DND-41 (cell line): Measurements from ENCODE around the gene IGSF9B.

Source experiments
- ATAC-seq: fragments of 200-7000 bp; cut with Tn5 transposase; 3 replicates; pipeline ENCODE4 v1.9.1; 2021; ENCODE audit warnings: low read depth; ENCODE audit not compliant: insufficient read depth
- DNase-seq: peaks from one replicate; pipeline ENCODE4 v3.0.0-alpha.2; 2020
- H2AFZ ChIP-seq: 2 replicates; pipeline ENCODE4 v1.6.0; 2012; ENCODE audit warnings: low read depth, low read length
- H3K27ac ChIP-seq: 2 replicates; pipeline ENCODE4 v1.5.1; 2012; ENCODE audit warnings: low read length, inconsistent platforms
- H3K27me3 ChIP-seq: fragments of 200-600 bp; sonication (generic); 2 replicates; pipeline ENCODE4 v1.6.0; 2012; ENCODE audit warnings: low read length, mild to moderate bottlenecking, inconsistent platforms; ENCODE audit not compliant: insufficient read depth, poor library complexity
- H3K36me3 ChIP-seq: 2 replicates; pipeline ENCODE4 v1.5.1; 2012; ENCODE audit warnings: low read length, inconsistent platforms; ENCODE audit not compliant: insufficient read depth
- H3K4me1 ChIP-seq: 2 replicates; pipeline ENCODE4 v1.5.1; 2012; ENCODE audit warnings: mild to moderate bottlenecking, low read length; ENCODE audit not compliant: insufficient read depth
- H3K4me2 ChIP-seq: 2 replicates; pipeline ENCODE4 v1.6.0; 2012; ENCODE audit warnings: mild to moderate bottlenecking, moderate library complexity, low read length, inconsistent platforms; ENCODE audit not compliant: insufficient read depth
- H3K4me3 ChIP-seq, 2 experiments: fragments of 200-600 bp in 1 of 2; shearing (Covaris generic) in 1 of 2; 2 replicates each; pipeline ENCODE4 v1.5.1; 2012 to 2016; ENCODE audit warnings: inconsistent platforms in 2 of 2, low read length in 2 of 2, mild to moderate bottlenecking in 2 of 2, low read depth in 1 of 2, moderate library complexity in 1 of 2
- H3K79me2 ChIP-seq: 2 replicates; pipeline ENCODE4 v1.6.0; 2012; ENCODE audit warnings: low read length, inconsistent platforms; ENCODE audit not compliant: insufficient read depth
- H3K9ac ChIP-seq: 2 replicates; pipeline ENCODE4 v1.6.0; 2012; ENCODE audit warnings: low read depth, mild to moderate bottlenecking, inconsistent platforms, low read length, moderate library complexity
- H3K9me3 ChIP-seq: 2 replicates; pipeline ENCODE4 v1.5.1; 2012; ENCODE audit warnings: low read length, moderate library complexity, mild to moderate bottlenecking, inconsistent platforms; ENCODE audit not compliant: insufficient read depth, severe bottlenecking
- H4K20me1 ChIP-seq: 2 replicates; pipeline ENCODE4 v1.6.0; 2012; ENCODE audit warnings: low read length; ENCODE audit not compliant: insufficient read depth
- CTCF ChIP-seq: IDR thresholded peaks from 2 replicates; pipeline ENCODE4 v1.5.1; 2012; ENCODE audit warnings: borderline replicate concordance, low read length, moderate library complexity, mild to moderate bottlenecking; ENCODE audit not compliant: poor library complexity, severe bottlenecking; ENCODE audit errors: extremely low read depth
- EZH2 ChIP-seq: IDR thresholded peaks from 3 replicates; pipeline ENCODE4 v1.6.1; 2012; ENCODE audit warnings: borderline replicate concordance, low read depth, mild to moderate bottlenecking, moderate library complexity, low read length, inconsistent platforms; ENCODE audit not compliant: severe bottlenecking

IGSF9B gene

GRCh38 chr11:133902506-133902905, 54.3 kb downstream of the IGSF9B start:
- ATAC-seq (no peak), DNase-seq (no peak)
- H3K9ac ChIP-seq: no peak overlapping the region
- no peak overlapping the region for H3K27ac ChIP-seq
- H3K4me1 ChIP-seq: no peaks in the 10 kb centered on the region
- no peak overlapping the region for H2AFZ ChIP-seq
- H3K36me3 ChIP-seq: peaks cover 10% of the 10 kb centered on the region; the same call in 1 of the 2 replicates
- H3K9me3 ChIP-seq: no peaks in the 10 kb centered on the region
- H3K27me3 ChIP-seq: no peaks in the 10 kb centered on the region
- peaks cover 5% of the 10 kb centered on the region for H4K20me1 ChIP-seq
- H3K4me2 ChIP-seq: no peak overlapping the region
- TF ChIP-seq EZH2 (no peak), CTCF (no peak)
- H3K4me3 ChIP-seq: no peak overlapping the region
- no peaks in the 10 kb centered on the region for H3K79me2 ChIP-seq

GRCh38 chr11:133901999-133902398, 54.8 kb downstream of the IGSF9B start:
- peaks cover 5% of the 10 kb centered on the region; the same call in 1 of the 2 replicates for H3K36me3 ChIP-seq
- no peak overlapping the region for H2AFZ ChIP-seq
- no peak for ATAC-seq

GRCh38 chr11:133901316-133901715, 55.5 kb downstream of the IGSF9B start:
- Histone ChIP-seq H3K4me2 (no peak overlapping the region), H3K27ac (no peak overlapping the region), H3K9me3 (no peaks in the 10 kb centered on the region), H2AFZ (no peak overlapping the region), H3K36me3 (no peaks in the 10 kb centered on the region; the same call in 1 of the 2 replicates), H3K79me2 (no peaks in the 10 kb centered on the region), H3K4me1 (no peaks in the 10 kb centered on the region), H3K27me3 (no peaks in the 10 kb centered on the region), H3K4me3 (no peak overlapping the region), H3K9ac (no peak overlapping the region), H4K20me1 (peaks cover 5% of the 10 kb centered on the region)
- DNase-seq (no peak), ATAC-seq (no peak)
- TF ChIP-seq CTCF (no peak), EZH2 (no peak)

More at GRCh38 chr11:133901999-133902398, 54.8 kb downstream of the IGSF9B start:
- Histone ChIP-seq H3K27ac (no peak overlapping the region), H3K4me1 (no peaks in the 10 kb centered on the region), H3K9ac (no peak overlapping the region), H4K20me1 (peaks cover 5% of the 10 kb centered on the region), H3K79me2 (no peaks in the 10 kb centered on the region), H3K9me3 (no peaks in the 10 kb centered on the region), H3K27me3 (no peaks in the 10 kb centered on the region), H3K4me2 (no peak overlapping the region), H3K4me3 (no peak overlapping the region)
- TF ChIP-seq EZH2 (no peak), CTCF (no peak)
- DNase-seq: no peak
